ENCODE measurements around the gene FBXW9.

GRCh38 chr19:12664406-12665280 is 31.8 kb downstream of the FBXW9 start:
- TF ChIP-seq BRD4 (CRISPR knock-in tag; IDR thresholded peaks at IDR 0.05) (no peak), YY1 (IDR thresholded peaks at IDR 0.05; ENCODE audit: insufficient read depth, insufficient replicate concordance, low read depth, low read length) (no peak), ZNF644 (CRISPR knock-in tag; IDR thresholded peaks at IDR 0.05; ENCODE audit: low read depth) (no peak), ZHX1 (CRISPR knock-in tag; IDR thresholded peaks at IDR 0.05; ENCODE audit: low read depth) (no peak), CCDC6 (CRISPR knock-in tag; IDR thresholded peaks at IDR 0.05) (no peak), PLSCR1 (CRISPR knock-in tag; IDR thresholded peaks at IDR 0.05; ENCODE audit: borderline replicate concordance) (no peak), MZF1 (CRISPR knock-in tag; IDR thresholded peaks at IDR 0.05; ENCODE audit: borderline replicate concordance) (no peak), AHR (CRISPR knock-in tag; IDR thresholded peaks at IDR 0.05) (no peak), NR3C1 (CRISPR knock-in tag; IDR thresholded peaks at IDR 0.05) (no peak)
